ENCODE data around the gene MACO1.

DNA sequence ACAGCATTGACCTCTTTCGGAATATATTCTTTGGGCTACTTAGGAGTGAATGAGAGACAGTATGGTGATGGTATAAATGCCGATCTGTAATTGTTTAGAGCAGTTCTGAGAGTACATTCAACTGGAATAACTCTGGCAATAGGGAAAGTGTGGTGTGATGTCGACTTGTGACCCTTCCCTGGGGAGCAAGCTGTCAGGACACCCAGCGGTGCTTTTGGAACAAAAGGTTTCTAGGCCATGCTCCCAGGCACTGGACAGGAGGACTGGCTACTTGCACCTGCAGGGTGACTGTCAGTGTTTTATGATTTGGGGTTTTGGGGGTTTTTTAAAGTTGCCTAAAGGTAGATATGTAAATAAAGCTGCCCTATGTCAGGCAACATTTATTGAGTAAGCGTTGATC lies 50.9 kb downstream of the MACO1 start:
- no peak for TF ChIP-seq POLR3A (IDR thresholded peaks at IDR 0.05; ENCODE audit: borderline replicate concordance, extremely low read depth, insufficient read depth, insufficient read length)
- no peak for TF ChIP-seq BACH1 (tag; IDR thresholded peaks at IDR 0.05)
- no peak for TF ChIP-seq ARNT (IDR thresholded peaks at IDR 0.05)
- TF ChIP-seq, protein P1, sequence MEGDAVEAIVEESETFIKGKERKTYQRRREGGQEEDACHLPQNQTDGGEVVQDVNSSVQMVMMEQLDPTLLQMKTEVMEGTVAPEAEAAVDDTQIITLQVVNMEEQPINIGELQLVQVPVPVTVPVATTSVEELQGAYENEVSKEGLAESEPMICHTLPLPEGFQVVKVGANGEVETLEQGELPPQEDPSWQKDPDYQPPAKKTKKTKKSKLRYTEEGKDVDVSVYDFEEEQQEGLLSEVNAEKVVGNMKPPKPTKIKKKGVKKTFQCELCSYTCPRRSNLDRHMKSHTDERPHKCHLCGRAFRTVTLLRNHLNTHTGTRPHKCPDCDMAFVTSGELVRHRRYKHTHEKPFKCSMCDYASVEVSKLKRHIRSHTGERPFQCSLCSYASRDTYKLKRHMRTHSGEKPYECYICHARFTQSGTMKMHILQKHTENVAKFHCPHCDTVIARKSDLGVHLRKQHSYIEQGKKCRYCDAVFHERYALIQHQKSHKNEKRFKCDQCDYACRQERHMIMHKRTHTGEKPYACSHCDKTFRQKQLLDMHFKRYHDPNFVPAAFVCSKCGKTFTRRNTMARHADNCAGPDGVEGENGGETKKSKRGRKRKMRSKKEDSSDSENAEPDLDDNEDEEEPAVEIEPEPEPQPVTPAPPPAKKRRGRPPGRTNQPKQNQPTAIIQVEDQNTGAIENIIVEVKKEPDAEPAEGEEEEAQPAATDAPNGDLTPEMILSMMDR (IDR thresholded peaks at IDR 0.05 in 2 of 3, conservative IDR thresholded peaks at IDR 0.05 in 1 of 3; ENCODE audit: insufficient read depth in 2 of 3, low read depth in 1 of 3, low read length in 3 of 3): no peak
- TF ChIP-seq FOXA1 (IDR thresholded peaks at IDR 0.05; ENCODE audit: borderline replicate concordance): no peak
- TF ChIP-seq, protein P2, sequence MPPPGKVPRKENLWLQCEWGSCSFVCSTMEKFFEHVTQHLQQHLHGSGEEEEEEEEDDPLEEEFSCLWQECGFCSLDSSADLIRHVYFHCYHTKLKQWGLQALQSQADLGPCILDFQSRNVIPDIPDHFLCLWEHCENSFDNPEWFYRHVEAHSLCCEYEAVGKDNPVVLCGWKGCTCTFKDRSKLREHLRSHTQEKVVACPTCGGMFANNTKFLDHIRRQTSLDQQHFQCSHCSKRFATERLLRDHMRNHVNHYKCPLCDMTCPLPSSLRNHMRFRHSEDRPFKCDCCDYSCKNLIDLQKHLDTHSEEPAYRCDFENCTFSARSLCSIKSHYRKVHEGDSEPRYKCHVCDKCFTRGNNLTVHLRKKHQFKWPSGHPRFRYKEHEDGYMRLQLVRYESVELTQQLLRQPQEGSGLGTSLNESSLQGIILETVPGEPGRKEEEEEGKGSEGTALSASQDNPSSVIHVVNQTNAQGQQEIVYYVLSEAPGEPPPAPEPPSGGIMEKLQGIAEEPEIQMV (tag; conservative IDR thresholded peaks at IDR 0.05; ENCODE audit: low read depth): no peak
- no peak for TF ChIP-seq MTA3 (IDR thresholded peaks at IDR 0.05; ENCODE audit: borderline replicate concordance)
- no peak for TF ChIP-seq RBM39 (optimal IDR thresholded peaks at IDR 0.05; ENCODE audit: low read depth, low read length)
- TF ChIP-seq, protein P3, sequence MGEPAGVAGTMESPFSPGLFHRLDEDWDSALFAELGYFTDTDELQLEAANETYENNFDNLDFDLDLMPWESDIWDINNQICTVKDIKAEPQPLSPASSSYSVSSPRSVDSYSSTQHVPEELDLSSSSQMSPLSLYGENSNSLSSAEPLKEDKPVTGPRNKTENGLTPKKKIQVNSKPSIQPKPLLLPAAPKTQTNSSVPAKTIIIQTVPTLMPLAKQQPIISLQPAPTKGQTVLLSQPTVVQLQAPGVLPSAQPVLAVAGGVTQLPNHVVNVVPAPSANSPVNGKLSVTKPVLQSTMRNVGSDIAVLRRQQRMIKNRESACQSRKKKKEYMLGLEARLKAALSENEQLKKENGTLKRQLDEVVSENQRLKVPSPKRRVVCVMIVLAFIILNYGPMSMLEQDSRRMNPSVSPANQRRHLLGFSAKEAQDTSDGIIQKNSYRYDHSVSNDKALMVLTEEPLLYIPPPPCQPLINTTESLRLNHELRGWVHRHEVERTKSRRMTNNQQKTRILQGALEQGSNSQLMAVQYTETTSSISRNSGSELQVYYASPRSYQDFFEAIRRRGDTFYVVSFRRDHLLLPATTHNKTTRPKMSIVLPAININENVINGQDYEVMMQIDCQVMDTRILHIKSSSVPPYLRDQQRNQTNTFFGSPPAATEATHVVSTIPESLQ (CRISPR knock-in tag; IDR thresholded peaks at IDR 0.05): no peak
- TF ChIP-seq RHOXF2B (CRISPR knock-in tag; conservative IDR thresholded peaks at IDR 0.05): no peak
- no peak for TF ChIP-seq ZZZ3 (IDR thresholded peaks at IDR 0.05)

Data from K562 (cell line).